Measurements from ENCODE around the gene KIF13A. TPM values are rescaled to one million over a fixed set of nuclear protein-coding genes. Genes with fewer than 3 reads are reported as not detected.
"Not testable (repeated sequence)": the region's sequence is repeated elsewhere in the genome, so short reads cannot be mapped to it uniquely, and the experiment has no call there.

The KIF13A gene
- total RNA-seq, 2 donors from 2014 or later = 35.3 to 45.0 TPM

GRCh38 chr6:17737704-17738252 is 249.7 kb downstream of the KIF13A start:
- H3K9me3 ChIP-seq (ENCODE audit: control insufficient read depth, low read length) = peaks cover 19% of the 10 kb centered on the region
- no peaks in the 10 kb centered on the region for H3K36me3 ChIP-seq (ENCODE audit: control insufficient read depth, insufficient read depth, low read length)
- WGBS, 2 experiments (ENCODE audit: insufficient coverage in 1 of 2, insufficient read length in 1 of 2) = 88 to 100% methylated on average over 1 of the region's 1 CpG
- H3K27ac ChIP-seq (ENCODE audit: low read depth, low read length) = no peak overlapping the region
- no peak overlapping the region for H3K4me3 ChIP-seq (ENCODE audit: low read length)
- Mint-ChIP-seq H3K4me3 (no peak overlapping the region), H3K27me3 (ENCODE audit: insufficient read depth) (no peaks in the 10 kb centered on the region), H3K9me3 (peaks cover 42% of the 10 kb centered on the region), H3K4me1 (no peaks in the 10 kb centered on the region), H3K36me3 (ENCODE audit: low read depth) (no peaks in the 10 kb centered on the region), H3K27ac (no peak overlapping the region)
- H3K27me3 ChIP-seq (ENCODE audit: control insufficient read depth, insufficient read depth, low read length, poor library complexity, severe bottlenecking) = no peaks in the 10 kb centered on the region
- H3K4me1 ChIP-seq (ENCODE audit: control insufficient read depth, insufficient read depth, low read length) = no peaks in the 10 kb centered on the region
- H3K9ac ChIP-seq (ENCODE audit: extremely low read depth, low read length, poor library complexity, severe bottlenecking) = no peak overlapping the region
- DNase-seq = no peak
- TF ChIP-seq CTCF (conservative IDR thresholded peaks at IDR 0.05) = no peak

GRCh38 chr6:17735311-17735710 is 252.1 kb downstream of the KIF13A start:
- H3K4me3 Mint-ChIP-seq; H3K4me1 ChIP-seq (ENCODE audit: control insufficient read depth, insufficient read depth, low read length); H3K27me3 Mint-ChIP-seq (ENCODE audit: insufficient read depth); H3K9ac ChIP-seq (ENCODE audit: extremely low read depth, low read length, poor library complexity, severe bottlenecking); DNase-seq; H3K27ac Mint-ChIP-seq; H3K27me3 ChIP-seq (ENCODE audit: control insufficient read depth, insufficient read depth, low read length, poor library complexity, severe bottlenecking); H3K27ac ChIP-seq (ENCODE audit: low read depth, low read length); H3K36me3 ChIP-seq (ENCODE audit: control insufficient read depth, insufficient read depth, low read length); H3K4me3 ChIP-seq (ENCODE audit: low read length); H3K4me1 Mint-ChIP-seq; H3K36me3 Mint-ChIP-seq (ENCODE audit: low read depth): not testable (repeated sequence)
- peaks cover 19% of the 10 kb centered on the region for H3K9me3 ChIP-seq (ENCODE audit: control insufficient read depth, low read length)
- WGBS, 2 experiments (ENCODE audit: insufficient coverage in 1 of 2, insufficient read length in 1 of 2) = 92% methylated on average over 15 of the region's 27 CpGs; no CpG with 5 or more reads in 1 of the 2 experiments
- peaks cover 44% of the 10 kb centered on the region for H3K9me3 Mint-ChIP-seq

GRCh38 chr6:17730078-17730704 is 257.2 kb downstream of the KIF13A start:
- H3K27ac ChIP-seq (ENCODE audit: low read depth, low read length) = no peak overlapping the region
- Mint-ChIP-seq H3K4me1 (no peaks in the 10 kb centered on the region), H3K36me3 (ENCODE audit: low read depth) (no peaks in the 10 kb centered on the region), H3K27ac (no peak overlapping the region), H3K9me3 (peaks cover 20% of the 10 kb centered on the region), H3K27me3 (ENCODE audit: insufficient read depth) (no peaks in the 10 kb centered on the region), H3K4me3 (no peak overlapping the region)
- H3K9ac ChIP-seq (ENCODE audit: extremely low read depth, low read length, poor library complexity, severe bottlenecking) = no peak overlapping the region
- no peaks in the 10 kb centered on the region for H3K36me3 ChIP-seq (ENCODE audit: control insufficient read depth, insufficient read depth, low read length)
- WGBS, 2 experiments (ENCODE audit: insufficient coverage in 1 of 2, insufficient read length in 1 of 2) = 82 to 91% methylated on average over 1 to 6 of the region's 6 CpGs
- H3K9me3 ChIP-seq (ENCODE audit: control insufficient read depth, low read length) = no peaks in the 10 kb centered on the region
- no peaks in the 10 kb centered on the region for H3K4me1 ChIP-seq (ENCODE audit: control insufficient read depth, insufficient read depth, low read length)
- DNase-seq = peak; percentile 6
- H3K27me3 ChIP-seq (ENCODE audit: control insufficient read depth, insufficient read depth, low read length, poor library complexity, severe bottlenecking) = no peaks in the 10 kb centered on the region
- H3K4me3 ChIP-seq (ENCODE audit: low read length) = no peak overlapping the region
- no peak for TF ChIP-seq CTCF (conservative IDR thresholded peaks at IDR 0.05)

Data from endodermal cell (in vitro differentiated cells).